Adrenal gland (tissue), 12 donors: ENCODE measurements around the gene FAXDC2. TPM values are rescaled to one million over a fixed set of nuclear protein-coding genes. Genes with fewer than 3 reads are reported as not detected.
"Not testable (repeated sequence)": the region's sequence is repeated elsewhere in the genome, so short reads cannot be mapped to it uniquely, and the experiment has no call there.

Source experiments
- DNase-seq, 7 donors: peaks; one replicate each; pipeline ENCODE4 v3.0.0-alpha.2; 2019 to 2020
- H3K27ac ChIP-seq, 5 donors: fragments of 200-600 bp; sonication (generic) in 4 of 5; 1 replicate in 3 of 5; 2 replicates in 2 of 5; pipeline versions ENCODE4 v1.5.1 to v1.8.0; 2016 to 2020; ENCODE audit warnings: mild to moderate bottlenecking in 1 of 5
- H3K27me3 ChIP-seq: fragments of 200-600 bp; 2 replicates; pipeline ENCODE4 v1.8.0; 2021
- H3K36me3 ChIP-seq, 2 donors: fragments of 200-600 bp; replicated peaks in 1 of 2; 1 replicate in 1 of 2; 2 replicates in 1 of 2; pipeline versions ENCODE4 v1.5.1 to v1.8.0; 2018 to 2022
- H3K4me1 ChIP-seq, 2 donors: fragments of 200-600 bp; replicated peaks in 1 of 2; 1 replicate in 1 of 2; 2 replicates in 1 of 2; pipeline versions ENCODE4 v1.5.1 to v1.8.0; 2018 to 2021
- H3K4me3 ChIP-seq, 4 donors: fragments of 200-600 bp; sonication (generic) in 3 of 4; one replicate each; pipeline ENCODE4 v1.5.1; 2016 to 2018
- H3K9me3 ChIP-seq, 3 donors: fragments of 200-600 bp; sonication (generic) in 1 of 3; replicated peaks in 1 of 3; 1 replicate in 2 of 3; 2 replicates in 1 of 3; pipeline versions ENCODE4 v1.5.1 to v1.8.0; 2016 to 2021
- POLR2A ChIP-seq, 2 donors: fragments of 450-650 bp; IDR thresholded peaks; one replicate each; pipeline ENCODE4 v1.6.1; 2017; ENCODE audit warnings: antibody characterized with exemption in 2 of 2, mild to moderate bottlenecking in 2 of 2, moderate library complexity in 1 of 2
- WGBS, 4 donors: extraction: QIAGEN DNeasy Blood & Tissue Kit in 2 of 4; methylation state at CpG; one replicate each; pipeline versions ENCODE4 v1.1.5 to v1.1.7; 2013 to 2017; 5-methylcytosine and 5-hydroxymethylcytosine counted together
- intact Hi-C, 2 donors: fragments of 100-400 bp; cut with DNase I; formaldehyde crosslinking; loops; one replicate each; pipeline versions ENCODE4 v1.14.1 to v1.15.0; 2022 to 2023
- polyA plus RNA-seq, 3 donors: library from polyadenylated mRNA; stranded (reverse); fragments of 200-250 nt in 2 of 3; fragments of 350-450 nt in 1 of 3; fragmentation: Illumina TruSeq in 1 of 3; extraction: RNeasy Lipid Tissue Mini Kit (QIAGEN cat#74804) in 1 of 3; gene quantifications; one replicate each; pipeline ENCODE4 v1.2.3, GENCODE V29; 2013 to 2014
- total RNA-seq, 9 donors: library from RNA; depleted of rRNA in 4 of 9; stranded (reverse); fragments of >200 nt in 4 of 9; fragments of 120-200 nt in 1 of 9; fragmentation: NEBNext Ultra II Directional in 1 of 9; extraction: Animal tissue kit (Norgen Biotek cat#: 25700) in 1 of 9; gene quantifications; one replicate each; pipeline versions ENCODE4 v1.1.0 to v1.2.4, GENCODE V29; 2013 to 2023
- TF ChIP-seq, protein P1 (sequence below), 6 experiments: fragments of 450-650 bp in 4 of 6; fragments of 200-600 bp in 2 of 6; sonication (generic) in 1 of 6; IDR thresholded peaks; 1 replicate in 5 of 6; 2 replicates in 1 of 6; pipeline versions ENCODE4 v1.5.1 to v1.8.0; 2016 to 2021; ENCODE audit warnings: antibody characterized with exemption in 6 of 6, mild to moderate bottlenecking in 2 of 6, moderate library complexity in 1 of 6
- donor health status: healthy with polysubstance abuse.
- donor health status: Bipolar disorder and iron deficiency.
- donor health status: DM: yes; HTN: yes; CAD: no.
- donor health status: DM: no; HTN: no; CAD: no.
- donor health status: DM: no; HTN: no; CAD: no.
- donor health status: DM: yes; HTN: yes; CAD: no.

Gene FAXDC2
- total and polyA plus RNA-seq, 12 donors = 12.2 to 86.2 (median 44.0) TPM

DNA sequence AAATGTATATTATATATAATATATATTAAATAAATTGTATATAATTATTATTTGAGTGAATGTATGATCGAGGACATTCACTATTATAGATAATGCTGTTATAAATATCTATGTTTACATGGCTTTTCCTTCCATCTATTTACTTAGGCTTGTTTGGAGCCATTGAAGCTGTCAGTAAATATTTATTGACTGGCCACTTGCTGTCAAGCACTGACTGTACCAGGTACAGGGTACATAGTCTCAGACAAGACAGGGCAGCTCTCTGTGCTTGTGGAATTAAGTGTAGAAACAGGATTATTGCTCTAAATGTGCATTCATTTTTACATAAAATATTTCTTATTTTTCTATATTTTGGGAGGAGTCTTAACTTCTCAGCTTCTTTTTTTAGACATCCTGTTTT lies 16.4 kb downstream of the FAXDC2 start:
- intact Hi-C loops = no loop called here
- 89 to 97% (median 92%) methylated on average over 1 of the region's 1 CpG for WGBS, 4 donors
- H3K4me3 ChIP-seq = no peak overlapping the region
- H3K4me1 ChIP-seq = peaks cover 3 to 15% of the 10 kb centered on the region in 2 donors
- H3K27ac ChIP-seq = peak overlapping the region in 1 of 5 donors; percentile 60
- H3K9me3 ChIP-seq = no peaks in the 10 kb centered on the region
- no peak for DNase-seq
- H3K27me3 ChIP-seq = no peaks in the 10 kb centered on the region
- H3K36me3 ChIP-seq = peaks cover 0 to 27% of the 10 kb centered on the region in 2 donors
- TF ChIP-seq, protein P1, sequence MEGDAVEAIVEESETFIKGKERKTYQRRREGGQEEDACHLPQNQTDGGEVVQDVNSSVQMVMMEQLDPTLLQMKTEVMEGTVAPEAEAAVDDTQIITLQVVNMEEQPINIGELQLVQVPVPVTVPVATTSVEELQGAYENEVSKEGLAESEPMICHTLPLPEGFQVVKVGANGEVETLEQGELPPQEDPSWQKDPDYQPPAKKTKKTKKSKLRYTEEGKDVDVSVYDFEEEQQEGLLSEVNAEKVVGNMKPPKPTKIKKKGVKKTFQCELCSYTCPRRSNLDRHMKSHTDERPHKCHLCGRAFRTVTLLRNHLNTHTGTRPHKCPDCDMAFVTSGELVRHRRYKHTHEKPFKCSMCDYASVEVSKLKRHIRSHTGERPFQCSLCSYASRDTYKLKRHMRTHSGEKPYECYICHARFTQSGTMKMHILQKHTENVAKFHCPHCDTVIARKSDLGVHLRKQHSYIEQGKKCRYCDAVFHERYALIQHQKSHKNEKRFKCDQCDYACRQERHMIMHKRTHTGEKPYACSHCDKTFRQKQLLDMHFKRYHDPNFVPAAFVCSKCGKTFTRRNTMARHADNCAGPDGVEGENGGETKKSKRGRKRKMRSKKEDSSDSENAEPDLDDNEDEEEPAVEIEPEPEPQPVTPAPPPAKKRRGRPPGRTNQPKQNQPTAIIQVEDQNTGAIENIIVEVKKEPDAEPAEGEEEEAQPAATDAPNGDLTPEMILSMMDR (IDR thresholded peaks at IDR 0.05) = no peak
- TF ChIP-seq POLR2A (IDR thresholded peaks at IDR 0.05) = no peak

DNA sequence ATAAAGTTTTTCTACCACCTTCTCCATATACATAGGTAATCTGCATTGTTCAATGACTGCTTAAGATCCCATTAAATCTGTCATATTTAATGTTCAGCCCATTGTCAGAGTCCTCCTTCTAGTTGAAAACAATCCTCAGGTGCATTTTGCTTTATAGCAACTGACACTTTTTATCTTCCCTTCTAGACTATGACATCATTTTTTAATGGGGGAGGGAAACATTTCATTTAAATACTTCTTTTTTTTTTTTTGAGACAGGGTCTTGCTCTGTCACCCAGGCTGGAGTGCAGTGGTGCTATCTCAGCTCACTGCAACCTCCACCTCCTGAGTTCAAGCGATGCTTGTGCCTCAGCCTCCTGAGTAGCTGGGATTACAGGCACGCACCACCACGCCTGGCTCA lies 17.6 kb downstream of the FAXDC2 start:
- H3K4me3 ChIP-seq, H3K9me3 ChIP-seq, H3K27ac ChIP-seq, intact Hi-C loops, H3K27me3 ChIP-seq, DNase-seq: not testable (repeated sequence)
- Histone ChIP-seq H3K36me3 (peaks cover 0 to 25% of the 10 kb centered on the region in 2 donors), H3K4me1 (peaks cover 3 to 15% of the 10 kb centered on the region in 2 donors)
- WGBS, 4 donors = 98 to 100% (median 99%) methylated on average over 3 of the region's 3 CpGs

DNA sequence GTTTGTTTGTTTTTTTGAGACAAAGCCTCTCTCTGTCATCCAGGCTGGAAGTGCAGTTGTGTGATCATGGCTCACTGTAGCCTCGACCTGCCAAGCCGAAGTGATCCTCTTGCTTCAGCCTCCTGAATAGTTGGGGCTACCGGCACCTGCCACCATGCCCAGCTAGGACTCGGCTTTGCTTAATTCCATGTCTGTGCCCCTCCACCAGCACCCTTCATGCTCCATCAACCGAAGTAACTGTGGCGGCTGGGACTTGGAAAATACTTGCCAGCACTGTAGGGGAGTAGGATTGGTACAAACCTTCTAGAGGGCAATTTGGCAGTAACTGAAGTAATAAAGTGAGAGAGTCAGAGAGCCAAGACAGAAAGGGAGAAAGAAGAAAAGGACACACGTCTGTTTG lies 19.0 kb downstream of the FAXDC2 start:
- H3K36me3 ChIP-seq = peaks cover 0 to 26% of the 10 kb centered on the region in 2 donors
- intact Hi-C loops = no loop called here
- H3K27ac ChIP-seq = no peak overlapping the region
- DNase-seq = no peak
- H3K4me1 ChIP-seq = peaks cover 3 to 15% of the 10 kb centered on the region in 2 donors
- H3K4me3 ChIP-seq = no peak overlapping the region
- WGBS, 4 donors = 91 to 94% (median 92%) methylated on average over 7 of the region's 7 CpGs
- H3K27me3 ChIP-seq = no peaks in the 10 kb centered on the region
- TF ChIP-seq, protein P1 (IDR thresholded peaks at IDR 0.05) = no peak
- no peaks in the 10 kb centered on the region for H3K9me3 ChIP-seq

DNA sequence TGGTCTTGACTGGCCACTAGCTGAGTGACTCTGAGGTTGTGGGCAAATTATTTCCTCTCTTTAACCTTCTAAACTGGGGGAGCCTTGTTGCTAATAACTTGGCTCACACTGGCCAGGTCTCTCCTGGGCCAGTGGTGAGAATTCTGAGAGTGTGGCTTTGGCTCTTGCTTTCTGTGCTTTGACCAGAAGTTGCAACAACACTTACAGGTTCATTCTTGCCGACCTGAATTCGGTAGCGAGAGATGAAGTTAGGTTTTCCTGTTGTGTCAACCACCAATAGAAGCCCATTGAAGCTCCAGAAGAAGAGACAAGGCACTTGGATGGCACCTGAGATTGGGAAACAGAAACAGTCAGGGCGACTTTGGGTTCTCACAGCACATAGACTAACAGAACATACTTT lies 19.8 kb downstream of the FAXDC2 start:
- intact Hi-C loops = no loop called here
- Histone ChIP-seq H3K4me3 (no peak overlapping the region), H3K27ac (no peak overlapping the region), H3K36me3 (peaks cover 0 to 26% of the 10 kb centered on the region in 2 donors), H3K4me1 (peaks cover 3 to 13% of the 10 kb centered on the region in 2 donors), H3K27me3 (no peaks in the 10 kb centered on the region), H3K9me3 (no peaks in the 10 kb centered on the region)
- no peak for DNase-seq
- WGBS, 4 donors = 93 to 100% (median 96%) methylated on average over 4 of the region's 4 CpGs
- TF ChIP-seq, protein P1 (IDR thresholded peaks at IDR 0.05) = no peak
- no peak for TF ChIP-seq POLR2A (IDR thresholded peaks at IDR 0.05)

DNA sequence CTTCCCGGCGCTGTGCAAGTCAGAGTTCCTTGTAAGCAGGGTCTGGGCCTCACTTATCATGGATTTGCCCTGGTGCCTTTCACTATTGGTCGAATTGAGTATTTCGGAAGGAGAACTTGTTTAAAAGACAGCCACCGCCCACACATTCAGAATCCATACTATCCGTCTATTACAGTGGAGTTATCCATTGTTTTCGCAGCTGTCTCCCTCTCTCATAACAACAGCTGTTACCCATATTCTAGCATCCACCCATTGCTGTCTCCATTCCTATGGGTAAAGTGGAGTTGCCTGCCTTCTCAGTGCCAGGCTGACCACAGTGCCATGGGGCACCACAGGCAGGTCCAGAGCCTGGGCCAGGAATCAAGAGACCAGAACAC lies 20.2 kb downstream of the FAXDC2 start:
- H3K27ac ChIP-seq = no peak overlapping the region
- no peak for DNase-seq
- H3K9me3 ChIP-seq = no peaks in the 10 kb centered on the region
- H3K36me3 ChIP-seq = peaks cover 0 to 26% of the 10 kb centered on the region in 2 donors
- H3K4me1 ChIP-seq = peaks cover under 1 to 10% of the 10 kb centered on the region in 2 donors
- TF ChIP-seq, protein P1 (IDR thresholded peaks at IDR 0.05) = no peak
- no peak for TF ChIP-seq POLR2A (IDR thresholded peaks at IDR 0.05)
- WGBS, 4 donors = 89 to 94% (median 93%) methylated on average over 7 of the region's 7 CpGs
- intact Hi-C loops = no loop called here
- no peaks in the 10 kb centered on the region for H3K27me3 ChIP-seq
- H3K4me3 ChIP-seq = no peak overlapping the region
